ENCODE data around the gene SEPTIN11. TPM values are rescaled to one million over a fixed set of nuclear protein-coding genes. Genes with fewer than 3 reads are reported as not detected.

SEPTIN11 gene
- total and polyA plus RNA-seq, 9 of the 15 experiments (the other 6 are each of a cell fraction or from before 2014, with no cell fraction given), result 25.7 to 142 (median 84.3) TPM

GRCh38 chr4:76904646-76905190 lies 44.8 kb upstream of the SEPTIN11 start:
- H2AFZ ChIP-seq (ENCODE audit: low read depth, low read length), result no peak overlapping the region
- no peak overlapping the region for H3K9ac ChIP-seq (ENCODE audit: insufficient read depth in 1 of 2, low read depth in 2 of 2, low read length in 2 of 2)
- no peak overlapping the region for H3K4me2 ChIP-seq (ENCODE audit: insufficient read depth, low read length)
- H3K4me3 ChIP-seq, result no peak overlapping the region
- peaks cover 6 to 11% of the 10 kb centered on the region in 2 experiments; a peak in 4 of 5 replicates for H3K27me3 ChIP-seq (ENCODE audit: control insufficient read depth in 2 of 2, insufficient read depth in 2 of 2, low read length in 2 of 2)
- intact Hi-C loops (cut with micrococcal nuclease) (no loop called here), in situ Hi-C loops (cut with MboI) (no loop called here)
- ChIA-PET POLR2A (no interaction called here), CTCF (ENCODE audit: low intra/inter-chr PET ratio) (no interaction called here)
- H3K36me3 ChIP-seq (ENCODE audit: control insufficient read depth, insufficient read depth, low read length), result no peaks in the 10 kb centered on the region
- TF ChIP-seq ZNF766 (CRISPR knock-in tag; conservative IDR thresholded peaks at IDR 0.05) (0 out of 2 replicates have a peak, but pooled peaks have one; percentile 38), RNF2 (IDR thresholded peaks at IDR 0.05) (no peak)
- H3K9me1 ChIP-seq (ENCODE audit: control insufficient read depth, insufficient read depth, low read length), result no peaks in the 10 kb centered on the region
- H3K9me3 ChIP-seq (replicated peaks; ENCODE audit: control insufficient read depth, insufficient read depth, low read depth, low read length), result no peaks in the 10 kb centered on the region
- 3% methylated on average over 4 of the region's 4 CpGs for WGBS (ENCODE audit: insufficient coverage, low coverage, missing lambda C conversion rate)
- ATAC-seq (no peak), FAIRE-seq (no peak), DNase-seq (ENCODE audit: extremely low read depth in 1 of 4, low spot score in 3 of 4) (no peak)
- H3K27ac ChIP-seq (ENCODE audit: extremely low read depth, low read depth, low read length), result no peak overlapping the region
- BruUV-seq (replicated peaks), result no TSS peak
- H3K4me1 ChIP-seq (replicated peaks in 1 of 2; ENCODE audit: control insufficient read depth in 2 of 2, insufficient read depth in 2 of 2, low read length in 2 of 2), result no peaks in the 10 kb centered on the region
- H3K79me2 ChIP-seq (ENCODE audit: control insufficient read depth, insufficient read depth, low read length), result no peaks in the 10 kb centered on the region
- H4K20me1 ChIP-seq (replicated peaks; ENCODE audit: control insufficient read depth, insufficient read depth, low read length), result no peaks in the 10 kb centered on the region

- no peak for DNase-seq (ENCODE audit: extremely low read depth in 1 of 4, low spot score in 3 of 4)
- no peak for TF ChIP-seq ZNF347 (CRISPR knock-in tag; IDR thresholded peaks at IDR 0.05; ENCODE audit: low read depth)
- TF ChIP-seq ZNF764 (CRISPR knock-in tag; IDR thresholded peaks at IDR 0.05; ENCODE audit: low read depth), result no peak
- TF ChIP-seq SP1 (CRISPR knock-in tag; IDR thresholded peaks at IDR 0.05), result no peak
- no peak for TF ChIP-seq ZNF121 (CRISPR knock-in tag; conservative IDR thresholded peaks at IDR 0.05)
- no peak for TF ChIP-seq CEBPB (tag; IDR thresholded peaks at IDR 0.05)
- TF ChIP-seq DACH1 (IDR thresholded peaks at IDR 0.05; ENCODE audit: partially characterized antibody), result peak; percentile 77
- TF ChIP-seq ZNF707 (CRISPR knock-in tag; conservative IDR thresholded peaks at IDR 0.05), result no peak
- ATAC-seq, result no peak
- Histone ChIP-seq H3K36me3 (ENCODE audit: control insufficient read depth, insufficient read depth, low read length) (no peaks in the 10 kb centered on the region), H3K79me2 (ENCODE audit: control insufficient read depth, insufficient read depth, low read length) (no peaks in the 10 kb centered on the region), H3K4me1 (replicated peaks in 1 of 2; ENCODE audit: control insufficient read depth in 2 of 2, insufficient read depth in 2 of 2, low read length in 2 of 2) (no peaks in the 10 kb centered on the region), H3K4me2 (ENCODE audit: insufficient read depth, low read length) (no peak overlapping the region), H2AFZ (ENCODE audit: low read depth, low read length) (no peak overlapping the region), H4K20me1 (replicated peaks; ENCODE audit: control insufficient read depth, insufficient read depth, low read length) (no peaks in the 10 kb centered on the region), H3K9me1 (ENCODE audit: control insufficient read depth, insufficient read depth, low read length) (no peaks in the 10 kb centered on the region), H3K27me3 (ENCODE audit: control insufficient read depth in 2 of 2, insufficient read depth in 2 of 2, low read length in 2 of 2) (peaks cover 6 to 11% of the 10 kb centered on the region in 2 experiments; a peak in 4 of 5 replicates), H3K9ac (ENCODE audit: insufficient read depth in 1 of 2, low read depth in 2 of 2, low read length in 2 of 2) (no peak overlapping the region), H3K27ac (ENCODE audit: extremely low read depth, low read depth, low read length) (no peak overlapping the region), H3K9me3 (replicated peaks; ENCODE audit: control insufficient read depth, insufficient read depth, low read depth, low read length) (no peaks in the 10 kb centered on the region), H3K4me3 (no peak overlapping the region)
- ChIA-PET POLR2A (no interaction called here), CTCF (ENCODE audit: low intra/inter-chr PET ratio) (no interaction called here)
- 8% methylated on average over 1 of the region's 1 CpG for WGBS (ENCODE audit: insufficient coverage, low coverage, missing lambda C conversion rate)
- intact Hi-C loops (cut with micrococcal nuclease) (no loop called here), in situ Hi-C loops (cut with MboI) (no loop called here)
- no TSS peak for BruUV-seq (replicated peaks)
- FAIRE-seq, result no peak
These were observed 44.0 kb upstream of the SEPTIN11 start for GRCh38 chr4:76905521-76905920.
